Measurements from ENCODE around the gene LRRC34.

The LRRC34 gene

GRCh38 chr3:169836942-169837275 lies 24.2 kb upstream of the LRRC34 start:
- POLR2A ChIA-PET = no interaction called here

GRCh38 chr3:169836078-169836941 lies 23.6 kb upstream of the LRRC34 start:
- ChIA-PET POLR2A (no interaction called here), CTCF (no interaction called here)
- no peak for TF ChIP-seq HDGF (IDR thresholded peaks at IDR 0.05; ENCODE audit: borderline replicate concordance)
- TF ChIP-seq TARDBP (IDR thresholded peaks at IDR 0.05) = no peak
- no peak for TF ChIP-seq L3MBTL2 (conservative IDR thresholded peaks at IDR 0.05)
- TF ChIP-seq ZNF384 (IDR thresholded peaks at IDR 0.05) = no peak
- no peak for TF ChIP-seq SUZ12 (IDR thresholded peaks at IDR 0.05)
- no peak for TF ChIP-seq FOXA1 (IDR thresholded peaks at IDR 0.05)
- no peak for TF ChIP-seq LEF1 (IDR thresholded peaks at IDR 0.05; ENCODE audit: borderline replicate concordance)
- no peak for TF ChIP-seq FOXK2 (IDR thresholded peaks at IDR 0.05)
- no peak for TF ChIP-seq SP1 (IDR thresholded peaks at IDR 0.05)
- TF ChIP-seq CTBP1 (IDR thresholded peaks at IDR 0.05; ENCODE audit: borderline replicate concordance) = no peak
- no peak for TF ChIP-seq NFRKB (IDR thresholded peaks at IDR 0.05)
- TF ChIP-seq PKNOX1 (IDR thresholded peaks at IDR 0.05) = no peak
- no peak for TF ChIP-seq ARNT (IDR thresholded peaks at IDR 0.05)
- TF ChIP-seq FOXM1 (IDR thresholded peaks at IDR 0.05; ENCODE audit: borderline replicate concordance) = no peak
- no peak for TF ChIP-seq ELF4 (IDR thresholded peaks at IDR 0.05)
- no peak for TF ChIP-seq BHLHE40 (IDR thresholded peaks at IDR 0.05; ENCODE audit: borderline replicate concordance)
- no peak for DNase-seq (ENCODE audit: extremely low spot score)

More at GRCh38 chr3:169836942-169837275, 24.2 kb upstream of the LRRC34 start:
- TF ChIP-seq ELF4 (IDR thresholded peaks at IDR 0.05) (no peak), NFRKB (IDR thresholded peaks at IDR 0.05) (no peak), ARNT (IDR thresholded peaks at IDR 0.05) (no peak), BHLHE40 (IDR thresholded peaks at IDR 0.05; ENCODE audit: borderline replicate concordance) (no peak), SP1 (IDR thresholded peaks at IDR 0.05) (no peak), SUZ12 (IDR thresholded peaks at IDR 0.05) (no peak), FOXA1 (IDR thresholded peaks at IDR 0.05) (no peak), PKNOX1 (IDR thresholded peaks at IDR 0.05) (no peak), ZNF384 (IDR thresholded peaks at IDR 0.05) (no peak), LEF1 (IDR thresholded peaks at IDR 0.05; ENCODE audit: borderline replicate concordance) (no peak), L3MBTL2 (conservative IDR thresholded peaks at IDR 0.05) (no peak), TARDBP (IDR thresholded peaks at IDR 0.05) (no peak), FOXM1 (IDR thresholded peaks at IDR 0.05; ENCODE audit: borderline replicate concordance) (no peak), HDGF (IDR thresholded peaks at IDR 0.05; ENCODE audit: borderline replicate concordance) (no peak), CTBP1 (IDR thresholded peaks at IDR 0.05; ENCODE audit: borderline replicate concordance) (no peak)
- CTCF ChIA-PET = no interaction called here
- DNase-seq (ENCODE audit: extremely low spot score) = no peak

GRCh38 chr3:169835533-169835932 lies 22.8 kb upstream of the LRRC34 start:
- no peak for DNase-seq (ENCODE audit: extremely low spot score)
- TF ChIP-seq NFRKB (IDR thresholded peaks at IDR 0.05) = no peak
- TF ChIP-seq SP1 (IDR thresholded peaks at IDR 0.05) = no peak
- TF ChIP-seq SUZ12 (IDR thresholded peaks at IDR 0.05) = no peak
- TF ChIP-seq FOXK2 (IDR thresholded peaks at IDR 0.05) = no peak
- no peak for TF ChIP-seq FOXA1 (IDR thresholded peaks at IDR 0.05)
- TF ChIP-seq BHLHE40 (IDR thresholded peaks at IDR 0.05; ENCODE audit: borderline replicate concordance) = no peak
- TF ChIP-seq L3MBTL2 (conservative IDR thresholded peaks at IDR 0.05) = no peak
- no peak for TF ChIP-seq FOXM1 (IDR thresholded peaks at IDR 0.05; ENCODE audit: borderline replicate concordance)
- no peak for TF ChIP-seq LEF1 (IDR thresholded peaks at IDR 0.05; ENCODE audit: borderline replicate concordance)
- TF ChIP-seq TARDBP (IDR thresholded peaks at IDR 0.05) = no peak
- TF ChIP-seq ELF4 (IDR thresholded peaks at IDR 0.05) = no peak
- TF ChIP-seq ARNT (IDR thresholded peaks at IDR 0.05) = no peak
- no peak for TF ChIP-seq CTBP1 (IDR thresholded peaks at IDR 0.05; ENCODE audit: borderline replicate concordance)
- no peak for TF ChIP-seq PKNOX1 (IDR thresholded peaks at IDR 0.05)
- POLR2A ChIA-PET = no interaction called here
- CTCF ChIA-PET = no interaction called here

- CTCF ChIA-PET = interaction anchor here (0.6 kb wide), 1 partner anchor 967 kb away, joined by 3 read pairs; no protein-coding TSS in a partner anchor
- POLR2A ChIA-PET = no interaction called here
- DNase-seq (ENCODE audit: extremely low spot score) = no peak
- no peak for TF ChIP-seq BHLHE40 (IDR thresholded peaks at IDR 0.05; ENCODE audit: borderline replicate concordance)
- no peak for TF ChIP-seq ELF4 (IDR thresholded peaks at IDR 0.05)
- no peak for TF ChIP-seq LEF1 (IDR thresholded peaks at IDR 0.05; ENCODE audit: borderline replicate concordance)
- no peak for TF ChIP-seq TARDBP (IDR thresholded peaks at IDR 0.05)
- no peak for TF ChIP-seq FOXM1 (IDR thresholded peaks at IDR 0.05; ENCODE audit: borderline replicate concordance)
- no peak for TF ChIP-seq FOXK2 (IDR thresholded peaks at IDR 0.05)
- TF ChIP-seq ARNT (IDR thresholded peaks at IDR 0.05) = no peak
- TF ChIP-seq ZNF384 (IDR thresholded peaks at IDR 0.05) = no peak
- no peak for TF ChIP-seq HDGF (IDR thresholded peaks at IDR 0.05; ENCODE audit: borderline replicate concordance)
- TF ChIP-seq L3MBTL2 (conservative IDR thresholded peaks at IDR 0.05) = no peak
- TF ChIP-seq CTBP1 (IDR thresholded peaks at IDR 0.05; ENCODE audit: borderline replicate concordance) = no peak
- no peak for TF ChIP-seq SUZ12 (IDR thresholded peaks at IDR 0.05)
- TF ChIP-seq FOXA1 (IDR thresholded peaks at IDR 0.05) = no peak
- TF ChIP-seq SP1 (IDR thresholded peaks at IDR 0.05) = no peak
- no peak for TF ChIP-seq NFRKB (IDR thresholded peaks at IDR 0.05)
- TF ChIP-seq PKNOX1 (IDR thresholded peaks at IDR 0.05) = no peak
Measured at GRCh38 chr3:169827712-169828111, 15.0 kb upstream of the LRRC34 start.

- CTCF ChIA-PET = no interaction called here
- TF ChIP-seq FOXK2 (IDR thresholded peaks at IDR 0.05) (no peak), SP1 (IDR thresholded peaks at IDR 0.05) (no peak), PKNOX1 (IDR thresholded peaks at IDR 0.05) (no peak), HDGF (IDR thresholded peaks at IDR 0.05; ENCODE audit: borderline replicate concordance) (no peak), ELF4 (IDR thresholded peaks at IDR 0.05) (no peak), FOXA1 (IDR thresholded peaks at IDR 0.05) (no peak), L3MBTL2 (conservative IDR thresholded peaks at IDR 0.05) (no peak), TARDBP (IDR thresholded peaks at IDR 0.05) (no peak), NFRKB (IDR thresholded peaks at IDR 0.05) (no peak), SUZ12 (IDR thresholded peaks at IDR 0.05) (no peak), BHLHE40 (IDR thresholded peaks at IDR 0.05; ENCODE audit: borderline replicate concordance) (no peak), ZNF384 (IDR thresholded peaks at IDR 0.05) (no peak), CTBP1 (IDR thresholded peaks at IDR 0.05; ENCODE audit: borderline replicate concordance) (no peak), ARNT (IDR thresholded peaks at IDR 0.05) (no peak), LEF1 (IDR thresholded peaks at IDR 0.05; ENCODE audit: borderline replicate concordance) (no peak), FOXM1 (IDR thresholded peaks at IDR 0.05; ENCODE audit: borderline replicate concordance) (no peak)
- no peak for DNase-seq (ENCODE audit: extremely low spot score)
- POLR2A ChIA-PET = no interaction called here
Measured at GRCh38 chr3:169825316-169825715, 12.6 kb upstream of the LRRC34 start.

Data from HEK293T (cell line).